GM23248 (cell line): Measurements from ENCODE around the gene RASA3. TPM values are rescaled to one million over a fixed set of nuclear protein-coding genes. Genes with fewer than 3 reads are reported as not detected.

Experiments used
- DNase-seq: peaks from one replicate; pipeline ENCODE4 v3.0.0-alpha.2; 2015
- H2AFZ ChIP-seq: fragments of 200-600 bp; sonication (generic); 2 replicates; pipeline ENCODE4 v1.6.1; 2016; ENCODE audit warnings: antibody characterized with exemption
- H3F3A ChIP-seq: fragments of 200-600 bp; sonication (generic); 2 replicates; pipeline ENCODE4 v1.6.1; 2016; ENCODE audit warnings: mild to moderate bottlenecking, antibody characterized with exemption, mixed run types; ENCODE audit not compliant: insufficient read depth
- H3K27ac ChIP-seq: fragments of 200-600 bp; sonication (generic); 2 replicates; pipeline ENCODE4 v1.5.1; 2016; ENCODE audit warnings: mild to moderate bottlenecking
- H3K27me3 ChIP-seq: fragments of 200-600 bp; sonication (generic); replicated peaks from 2 replicates; pipeline ENCODE4 v1.6.1; 2016; ENCODE audit warnings: mild to moderate bottlenecking; ENCODE audit not compliant: insufficient read depth
- H3K36me3 ChIP-seq: fragments of 200-600 bp; sonication (generic); 2 replicates; pipeline ENCODE4 v1.6.1; 2016; ENCODE audit warnings: low read depth, mild to moderate bottlenecking
- H3K4me1 ChIP-seq: fragments of 200-600 bp; sonication (generic); 2 replicates; pipeline ENCODE4 v1.6.1; 2016; ENCODE audit warnings: mild to moderate bottlenecking; ENCODE audit not compliant: insufficient read depth
- H3K4me2 ChIP-seq: fragments of 200-600 bp; sonication (generic); one replicate; pipeline ENCODE4 v1.6.1; 2016; ENCODE audit warnings: mild to moderate bottlenecking; ENCODE audit not compliant: unreplicated experiment
- H3K4me3 ChIP-seq: fragments of 200-600 bp; sonication (generic); 2 replicates; pipeline ENCODE4 v1.5.1; 2016; ENCODE audit warnings: mild to moderate bottlenecking
- H3K79me2 ChIP-seq: fragments of 200-600 bp; sonication (generic); 2 replicates; pipeline ENCODE4 v1.6.1; 2016; ENCODE audit warnings: mild to moderate bottlenecking; ENCODE audit not compliant: insufficient read depth
- H3K9ac ChIP-seq: fragments of 200-600 bp; sonication (generic); 2 replicates; pipeline ENCODE4 v1.6.1; 2016; ENCODE audit warnings: mild to moderate bottlenecking
- H3K9me2 ChIP-seq: fragments of 200-600 bp; sonication (generic); 2 replicates; pipeline ENCODE4 v1.6.1; 2016; ENCODE audit warnings: mixed run types, mild to moderate bottlenecking, moderate library complexity; ENCODE audit not compliant: insufficient read depth
- H3K9me3 ChIP-seq: fragments of 200-600 bp; sonication (generic); one replicate; pipeline ENCODE4 v1.6.1; 2017; ENCODE audit warnings: low read depth
- H4K20me1 ChIP-seq: fragments of 200-600 bp; sonication (generic); 2 replicates; pipeline ENCODE4 v1.6.0; 2016; ENCODE audit not compliant: insufficient read depth
- EZH2 ChIP-seq: fragments of 200-600 bp; sonication (generic); IDR thresholded peaks from 2 replicates; pipeline ENCODE4 v1.6.1; 2018; ENCODE audit warnings: antibody characterized with exemption, mild to moderate bottlenecking; ENCODE audit not compliant: insufficient read depth, poor library complexity, severe bottlenecking
- EZH2phosphoT487 ChIP-seq: fragments of 200-600 bp; sonication (generic); IDR thresholded peaks from 2 replicates; pipeline ENCODE4 v1.6.1; 2018; ENCODE audit warnings: antibody characterized with exemption, moderate library complexity, mild to moderate bottlenecking, low read depth; ENCODE audit not compliant: insufficient read depth
- WGBS, 2 experiments: methylation state at CpG; one replicate each; pipeline ENCODE4 v1.1.6; 2015 to 2017; ENCODE audit warnings: low lambda C conversion rate in 2 of 2, low coverage in 1 of 2; ENCODE audit errors: missing lambda C conversion rate in 2 of 2; 5-methylcytosine and 5-hydroxymethylcytosine counted together
- in situ Hi-C: fragments of 300-500 bp; cut with MboI; formaldehyde crosslinking; loops from 2 replicates; pipeline ENCODE4 v1.15.0; 2020
- polyA plus RNA-seq: library from polyadenylated mRNA; unstranded; fragments of >200 nt; fragmentation: Nextera tagmentation; extraction: Ambion mirVana; gene quantifications from 2 replicates; pipeline ENCODE4 v1.2.1, GENCODE V29; 2016
- total RNA-seq: library from RNA; depleted of rRNA; stranded (reverse); fragments of >200 nt; shearing (Covaris generic); gene quantifications from 2 replicates; pipeline ENCODE4 v1.2.3, GENCODE V29; 2014

Gene RASA3
- total and polyA plus RNA-seq, 2 experiments from 2014 or later = 34.3 to 36.7 TPM

GRCh38 chr13:114031631-114032030 is 100.8 kb downstream of the RASA3 start:
- no peak overlapping the region for H3K4me2 ChIP-seq
- whole genome bisulfite sequencing, 2 experiments = 31 to 36% methylated on average over 14 of the region's 14 CpGs
- H3K79me2 ChIP-seq = peaks cover 79% of the 10 kb centered on the region
- H3K36me3 ChIP-seq = peaks cover 6% of the 10 kb centered on the region; the same call in 1 of the 2 replicates
- no peaks in the 10 kb centered on the region for H4K20me1 ChIP-seq
- no peak overlapping the region for H3K9ac ChIP-seq
- H3K9me3 ChIP-seq = no peaks in the 10 kb centered on the region
- in situ Hi-C loops = no loop called here
- TF ChIP-seq EZH2 (no peak), EZH2phosphoT487 (no peak)
- no peaks in the 10 kb centered on the region for H3K9me2 ChIP-seq
- no peak overlapping the region for H2AFZ ChIP-seq
- H3K27me3 ChIP-seq = no peaks in the 10 kb centered on the region
- peak; percentile 36 for DNase-seq
- H3K4me3 ChIP-seq = no peak overlapping the region
- peak overlapping the region; percentile 52; the same call in 1 of the 2 replicates for H3K27ac ChIP-seq
- H3F3A ChIP-seq = no peaks in the 10 kb centered on the region
- H3K4me1 ChIP-seq = peaks cover 31% of the 10 kb centered on the region

DNA sequence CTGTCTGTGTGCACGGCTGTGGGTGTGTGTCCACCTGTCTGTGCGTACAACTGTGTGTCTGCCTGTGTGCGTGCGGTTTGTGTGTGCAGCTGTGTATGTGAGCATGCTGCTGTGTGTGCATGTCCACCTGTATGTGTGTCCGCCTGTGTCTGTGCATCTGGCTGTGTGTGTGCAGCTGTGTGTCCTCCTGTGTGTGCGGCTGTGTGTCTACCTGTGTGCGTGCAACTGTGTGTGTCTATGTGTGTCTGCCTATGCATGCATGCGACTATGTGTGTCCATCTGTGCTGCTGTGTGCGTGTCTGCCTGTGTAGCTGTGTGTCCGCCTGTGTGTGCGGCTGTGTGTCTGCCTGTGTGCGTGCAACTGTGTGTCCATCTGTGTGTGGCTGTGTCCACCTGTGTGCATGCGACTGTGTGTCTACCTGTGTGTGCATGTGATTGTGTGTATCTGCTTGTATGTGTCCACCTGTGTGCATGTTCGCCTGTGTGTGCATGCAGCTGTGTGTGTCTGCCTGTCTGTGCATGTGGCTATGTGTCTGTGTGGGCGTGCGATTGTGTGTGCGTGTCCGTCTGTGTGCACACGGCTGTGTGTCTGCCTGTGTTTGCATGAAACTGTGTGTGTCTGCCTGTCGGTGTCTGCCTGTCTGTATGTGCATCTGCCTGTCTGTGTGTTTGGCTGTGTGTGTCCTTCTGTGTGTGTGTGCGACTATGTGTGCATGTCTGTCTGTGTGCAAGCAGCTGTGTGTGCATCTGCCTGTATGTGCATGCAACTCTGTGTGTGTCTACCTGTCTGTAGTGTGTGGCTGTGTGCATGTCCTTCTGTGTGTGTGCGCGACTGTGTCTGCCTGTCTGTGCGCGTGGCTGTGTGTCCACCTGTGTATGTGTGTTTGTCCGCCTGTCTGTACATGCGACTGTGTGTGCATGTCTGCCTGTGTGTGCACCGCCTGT is 101.5 kb downstream of the RASA3 start:
- WGBS, 2 experiments = 94% methylated on average over 27 to 28 of the region's 28 CpGs
- no peaks in the 10 kb centered on the region for H3K9me3 ChIP-seq

DNA sequence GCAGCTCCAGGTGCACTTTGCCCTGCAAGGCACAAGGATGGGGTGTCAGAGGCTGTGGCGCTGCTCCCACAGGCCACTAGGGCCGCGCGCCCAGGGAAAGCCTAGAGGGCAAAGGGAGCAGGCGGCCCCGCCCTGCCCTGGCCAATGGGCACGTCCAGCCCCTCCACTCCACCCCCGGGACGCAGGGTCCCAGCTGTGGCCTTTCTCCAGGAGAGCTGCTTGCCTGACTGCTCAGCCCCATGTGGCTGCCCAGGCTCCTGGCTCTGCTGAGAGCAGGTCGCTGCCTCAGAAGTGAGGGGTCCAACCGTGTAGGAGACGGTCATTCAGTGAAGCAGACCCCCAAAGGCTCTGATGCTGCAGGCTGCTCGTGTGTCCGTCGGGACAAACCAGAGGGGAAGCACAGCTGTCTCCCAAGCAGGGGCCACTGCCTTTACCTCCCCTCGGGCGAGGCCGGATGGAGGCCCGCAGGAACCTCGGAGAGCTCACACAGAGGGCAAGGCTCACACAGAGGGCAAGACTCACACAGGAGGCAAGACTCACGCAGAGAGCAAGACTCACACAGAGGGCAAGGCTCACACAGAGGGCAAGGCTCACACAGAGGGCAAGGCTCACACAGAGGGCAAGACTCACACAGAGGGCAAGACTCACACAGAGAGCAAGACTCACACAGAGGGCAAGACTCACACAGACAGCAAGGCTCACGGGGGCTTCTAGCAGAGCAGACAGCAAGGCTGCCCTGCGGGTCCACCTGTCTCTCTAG is 102.4 kb downstream of the RASA3 start:
- Histone ChIP-seq H3K4me3 (no peak overlapping the region), H3K27me3 (no peaks in the 10 kb centered on the region), H3F3A (no peaks in the 10 kb centered on the region), H4K20me1 (no peaks in the 10 kb centered on the region), H3K9ac (no peak overlapping the region), H3K36me3 (peaks cover 15% of the 10 kb centered on the region; the same call in 1 of the 2 replicates), H3K4me1 (peaks cover 16% of the 10 kb centered on the region), H3K79me2 (peaks cover 79% of the 10 kb centered on the region), H3K27ac (no peak overlapping the region), H2AFZ (no peak overlapping the region), H3K9me3 (no peaks in the 10 kb centered on the region), H3K4me2 (no peak overlapping the region), H3K9me2 (no peaks in the 10 kb centered on the region)
- no peak for DNase-seq
- 93 to 96% methylated on average over 20 to 23 of the region's 23 CpGs for WGBS, 2 experiments
- in situ Hi-C loops = no loop called here
- TF ChIP-seq EZH2phosphoT487 = no peak
- no peak for TF ChIP-seq EZH2

More for the DNA sequence above, 101.5 kb downstream of the RASA3 start:
- H3K27ac ChIP-seq = peak overlapping the region; percentile 52; the same call in 1 of the 2 replicates
- peaks cover 7% of the 10 kb centered on the region; the same call in 1 of the 2 replicates for H3K36me3 ChIP-seq
- H3K4me1 ChIP-seq = peaks cover 25% of the 10 kb centered on the region
- H3K4me3 ChIP-seq = no peak overlapping the region
- in situ Hi-C loops = no loop called here
- no peak overlapping the region for H3K9ac ChIP-seq
- no peak for DNase-seq
- no peak for TF ChIP-seq EZH2phosphoT487
- no peak for TF ChIP-seq EZH2
- H3K79me2 ChIP-seq = peaks cover 79% of the 10 kb centered on the region
- H3K4me2 ChIP-seq = no peak overlapping the region
- H3K9me2 ChIP-seq = no peaks in the 10 kb centered on the region
- H3F3A ChIP-seq = no peaks in the 10 kb centered on the region
- no peaks in the 10 kb centered on the region for H3K27me3 ChIP-seq
- H4K20me1 ChIP-seq = no peaks in the 10 kb centered on the region
- H2AFZ ChIP-seq = no peak overlapping the region

DNA sequence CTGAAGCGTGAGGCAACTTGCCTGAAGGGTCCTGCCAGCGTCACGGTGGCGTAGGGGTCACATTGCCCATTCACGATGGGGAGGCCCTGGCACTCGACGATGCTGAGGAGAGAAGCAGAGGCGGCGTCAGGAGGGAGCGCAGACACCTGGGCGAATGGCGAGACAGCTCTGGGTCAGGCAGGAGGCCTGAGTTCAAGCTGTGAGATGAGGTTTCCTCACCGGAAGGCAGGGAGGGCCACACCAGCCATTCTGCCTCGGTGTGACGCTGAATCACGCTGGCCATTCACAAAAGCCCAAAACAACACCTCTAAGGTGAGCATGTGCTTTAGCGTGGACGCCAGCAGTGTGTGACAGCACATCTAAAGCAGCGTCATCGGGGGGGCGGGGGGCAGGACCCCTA is 104.6 kb downstream of the RASA3 start:
- Histone ChIP-seq H3F3A (no peaks in the 10 kb centered on the region), H3K36me3 (peaks cover 15% of the 10 kb centered on the region; the same call in 1 of the 2 replicates), H3K4me3 (no peak overlapping the region), H3K9me2 (no peaks in the 10 kb centered on the region), H2AFZ (no peak overlapping the region), H3K4me1 (peaks cover 9% of the 10 kb centered on the region), H3K79me2 (peaks cover 74% of the 10 kb centered on the region), H3K9ac (no peak overlapping the region), H3K9me3 (no peaks in the 10 kb centered on the region), H3K27ac (no peak overlapping the region), H4K20me1 (no peaks in the 10 kb centered on the region), H3K27me3 (no peaks in the 10 kb centered on the region), H3K4me2 (no peak overlapping the region)
- DNase-seq = no peak
- in situ Hi-C loops = no loop called here
- no peak for TF ChIP-seq EZH2
- TF ChIP-seq EZH2phosphoT487 = no peak
- WGBS, 2 experiments = 90 to 96% methylated on average over 21 of the region's 21 CpGs
